ENCODE measurements around the gene TSPEAR. TPM values are rescaled to one million over a fixed set of nuclear protein-coding genes. Genes with fewer than 3 reads are reported as not detected.

Gene TSPEAR
- total RNA-seq, 6 experiments from 2014 or later = not detected

DNA sequence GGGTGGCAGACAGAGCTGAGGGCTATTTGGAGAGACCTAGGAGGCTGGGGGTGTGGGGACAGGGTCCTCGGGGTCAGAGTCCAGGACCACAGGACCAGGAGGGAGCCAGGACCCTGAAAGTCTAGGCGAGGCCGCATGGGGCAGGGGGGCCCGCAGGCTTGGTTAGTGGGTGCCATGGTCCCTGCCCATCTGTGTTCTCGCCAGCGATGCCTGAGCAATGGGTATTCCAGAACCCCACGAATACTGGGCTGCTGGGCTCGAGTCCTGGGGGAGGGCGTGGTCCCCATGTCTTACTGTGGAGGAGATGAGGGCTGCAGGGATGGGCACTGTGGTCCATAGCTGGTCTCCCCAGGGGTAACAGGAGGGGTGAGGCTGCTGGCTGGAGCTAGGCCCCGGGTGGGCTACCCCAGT is 121.1 kb downstream of the TSPEAR start:
- Mint-ChIP-seq H3K36me3 (ENCODE audit: low read depth) (no peaks in the 10 kb centered on the region; the same call in 1 of the 2 replicates), H3K4me1 (ENCODE audit: low read depth) (peaks cover 9% of the 10 kb centered on the region; the same call in 1 of the 2 replicates), H3K4me3 (no peak overlapping the region), H3K27me3 (ENCODE audit: insufficient read depth) (peaks cover 9% of the 10 kb centered on the region), H3K27ac (no peak overlapping the region), H3K9me3 (peaks cover 13% of the 10 kb centered on the region)
- DNase-seq = no peak
- TF ChIP-seq, protein P1, sequence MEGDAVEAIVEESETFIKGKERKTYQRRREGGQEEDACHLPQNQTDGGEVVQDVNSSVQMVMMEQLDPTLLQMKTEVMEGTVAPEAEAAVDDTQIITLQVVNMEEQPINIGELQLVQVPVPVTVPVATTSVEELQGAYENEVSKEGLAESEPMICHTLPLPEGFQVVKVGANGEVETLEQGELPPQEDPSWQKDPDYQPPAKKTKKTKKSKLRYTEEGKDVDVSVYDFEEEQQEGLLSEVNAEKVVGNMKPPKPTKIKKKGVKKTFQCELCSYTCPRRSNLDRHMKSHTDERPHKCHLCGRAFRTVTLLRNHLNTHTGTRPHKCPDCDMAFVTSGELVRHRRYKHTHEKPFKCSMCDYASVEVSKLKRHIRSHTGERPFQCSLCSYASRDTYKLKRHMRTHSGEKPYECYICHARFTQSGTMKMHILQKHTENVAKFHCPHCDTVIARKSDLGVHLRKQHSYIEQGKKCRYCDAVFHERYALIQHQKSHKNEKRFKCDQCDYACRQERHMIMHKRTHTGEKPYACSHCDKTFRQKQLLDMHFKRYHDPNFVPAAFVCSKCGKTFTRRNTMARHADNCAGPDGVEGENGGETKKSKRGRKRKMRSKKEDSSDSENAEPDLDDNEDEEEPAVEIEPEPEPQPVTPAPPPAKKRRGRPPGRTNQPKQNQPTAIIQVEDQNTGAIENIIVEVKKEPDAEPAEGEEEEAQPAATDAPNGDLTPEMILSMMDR (IDR thresholded peaks at IDR 0.05) = no peak

DNA sequence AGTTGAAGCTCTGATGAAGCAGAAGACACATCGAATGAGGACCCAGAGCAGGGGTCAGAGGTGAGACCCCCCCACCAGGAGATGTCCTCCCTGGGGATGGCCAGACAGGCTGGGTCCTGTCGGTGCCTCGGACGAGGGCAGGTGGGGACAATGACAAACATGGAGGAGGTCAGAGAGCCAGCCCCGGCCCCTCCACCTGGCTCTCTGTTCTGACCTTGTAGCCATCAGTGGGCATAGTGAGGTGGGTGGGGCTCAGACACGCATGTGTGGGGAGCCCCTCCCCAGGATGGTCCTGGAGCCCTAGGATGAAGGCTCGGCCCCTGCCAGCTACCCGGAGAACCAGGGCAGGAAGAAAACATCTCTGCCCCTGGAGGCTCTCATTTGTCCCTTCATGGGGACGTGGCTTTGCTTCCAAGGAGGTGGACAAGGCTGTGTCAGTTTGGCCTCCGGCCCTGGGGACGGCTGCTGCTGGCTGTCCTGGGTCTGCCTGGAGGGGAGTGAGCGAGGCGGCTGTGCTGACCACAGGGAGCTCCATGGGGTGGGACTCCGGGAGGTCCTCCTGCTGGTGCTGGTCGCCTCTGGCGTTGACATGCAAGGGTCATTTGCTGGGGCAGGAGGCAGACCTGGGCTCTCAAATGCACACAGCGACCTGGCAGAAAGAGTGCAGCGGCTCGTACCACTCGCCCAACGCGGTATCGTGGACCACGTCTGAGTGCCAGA is 121.6 kb downstream of the TSPEAR start:
- Mint-ChIP-seq H3K36me3 (ENCODE audit: low read depth) (no peaks in the 10 kb centered on the region; the same call in 1 of the 2 replicates), H3K9me3 (peaks cover 15% of the 10 kb centered on the region), H3K27me3 (ENCODE audit: insufficient read depth) (peaks cover 7% of the 10 kb centered on the region), H3K4me3 (no peak overlapping the region), H3K27ac (no peak overlapping the region), H3K4me1 (ENCODE audit: low read depth) (peaks cover 9% of the 10 kb centered on the region; the same call in 1 of the 2 replicates)
- TF ChIP-seq, protein P1 (IDR thresholded peaks at IDR 0.05) = no peak
- no peak for DNase-seq

DNA sequence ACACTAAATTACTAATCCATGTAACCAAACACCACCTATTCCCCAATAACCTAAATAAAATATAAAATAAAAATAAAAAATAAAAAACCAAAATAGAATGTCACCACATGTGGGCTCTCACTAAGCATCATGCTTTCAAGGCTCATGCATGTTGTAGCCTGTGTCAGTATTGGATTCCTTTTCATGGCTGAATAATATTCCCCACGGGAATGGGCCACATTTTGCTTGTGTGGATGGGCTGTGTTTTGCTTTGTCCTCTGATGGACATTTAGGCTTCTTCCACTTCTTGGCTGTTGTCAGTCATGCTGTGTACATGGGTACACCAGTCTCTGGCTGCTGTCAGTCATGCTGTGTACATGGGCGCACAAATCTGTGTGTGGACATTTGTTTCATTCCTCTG is 122.3 kb downstream of the TSPEAR start:
- Mint-ChIP-seq H3K36me3 (ENCODE audit: low read depth) (no peaks in the 10 kb centered on the region; the same call in 1 of the 2 replicates), H3K4me3 (no peak overlapping the region), H3K4me1 (ENCODE audit: low read depth) (peaks cover 9% of the 10 kb centered on the region; the same call in 1 of the 2 replicates), H3K9me3 (peaks cover 15% of the 10 kb centered on the region), H3K27ac (no peak overlapping the region), H3K27me3 (ENCODE audit: insufficient read depth) (peaks cover 5% of the 10 kb centered on the region)
- TF ChIP-seq, protein P1 (IDR thresholded peaks at IDR 0.05) = no peak
- DNase-seq = no peak

DNA sequence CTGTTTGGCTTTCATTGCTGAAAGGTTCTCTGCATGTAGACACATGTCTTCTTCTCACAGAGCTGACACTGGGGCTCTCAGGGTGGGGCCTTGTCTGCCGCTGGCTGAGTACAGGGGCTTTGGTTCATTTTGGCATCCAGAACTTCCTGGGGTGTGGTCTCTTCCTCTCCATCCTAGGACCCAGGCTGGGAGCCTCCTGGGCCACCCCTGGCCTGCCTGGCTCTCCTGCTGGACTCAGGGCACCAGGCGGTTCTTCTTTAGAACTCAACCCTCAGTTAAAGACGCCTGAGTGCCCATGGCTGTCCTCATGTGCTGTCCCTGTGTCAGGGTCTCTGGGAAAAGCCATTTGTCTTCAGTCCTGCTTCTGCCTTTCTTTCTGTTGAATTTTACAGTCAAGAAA is 125.5 kb downstream of the TSPEAR start:
- no peak for DNase-seq
- no peak overlapping the region for H3K4me3 Mint-ChIP-seq
- H3K9me3 Mint-ChIP-seq = peaks cover 36% of the 10 kb centered on the region
- H3K36me3 Mint-ChIP-seq (ENCODE audit: low read depth) = no peaks in the 10 kb centered on the region; the same call in none of the 2 replicates
- TF ChIP-seq, protein P1 (IDR thresholded peaks at IDR 0.05) = no peak
- no peaks in the 10 kb centered on the region for H3K4me1 Mint-ChIP-seq (ENCODE audit: low read depth)
- H3K27me3 Mint-ChIP-seq (ENCODE audit: insufficient read depth) = peaks cover 5% of the 10 kb centered on the region
- H3K27ac Mint-ChIP-seq = no peak overlapping the region

DNA sequence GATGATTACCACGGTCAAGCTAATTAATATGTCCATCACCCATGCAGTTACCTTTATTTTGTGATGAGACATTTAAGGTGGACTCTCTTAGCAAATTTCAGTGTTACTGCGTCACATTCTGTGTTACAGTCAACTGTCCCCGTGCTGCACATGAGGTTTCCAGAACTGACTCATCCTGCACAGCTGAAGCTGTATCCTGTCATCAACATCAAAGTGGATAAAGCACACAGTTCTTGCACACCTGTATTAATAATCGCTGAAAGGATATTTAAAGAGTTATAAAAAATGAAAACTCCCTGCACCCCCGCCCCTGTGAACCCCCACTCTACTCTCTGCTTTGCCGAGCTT is 127.6 kb downstream of the TSPEAR start:
- Mint-ChIP-seq H3K27ac (no peak overlapping the region), H3K4me3 (no peak overlapping the region), H3K9me3 (peaks cover 46% of the 10 kb centered on the region), H3K27me3 (ENCODE audit: insufficient read depth) (peaks cover 5% of the 10 kb centered on the region), H3K4me1 (ENCODE audit: low read depth) (no peaks in the 10 kb centered on the region), H3K36me3 (ENCODE audit: low read depth) (no peaks in the 10 kb centered on the region; the same call in none of the 2 replicates)
- TF ChIP-seq, protein P1 (IDR thresholded peaks at IDR 0.05) = no peak
- DNase-seq = no peak
